GM12891 (cell line): ENCODE data around the gene GNAQ.
"Not testable (repeated sequence)": the region's sequence is repeated elsewhere in the genome, so short reads cannot be mapped to it uniquely, and the experiment has no call there.

ENCODE experiments used
- POLR2A ChIP-seq: IDR thresholded peaks from 2 replicates; pipeline ENCODE4 v1.6.1; 2011; ENCODE audit warnings: low read depth, low read length, control low read depth
- POLR2AphosphoS5 ChIP-seq: IDR thresholded peaks from 2 replicates; pipeline ENCODE4 v1.6.1; 2011; ENCODE audit warnings: low read depth, low read length, control low read depth
- POU2F2 ChIP-seq: IDR thresholded peaks from 2 replicates; pipeline ENCODE4 v1.6.1; 2011; ENCODE audit warnings: low read depth, mild to moderate bottlenecking, control low read depth, low read length, moderate library complexity
- SPI1 ChIP-seq: IDR thresholded peaks from 2 replicates; pipeline ENCODE4 v1.6.1; 2011; ENCODE audit warnings: low read depth, low read length, control low read depth
- TAF1 ChIP-seq: IDR thresholded peaks from 2 replicates; pipeline ENCODE4 v1.6.1; 2011; ENCODE audit warnings: low read depth, low read length, control low read depth

GRCh38 chr9:77863638-77864037 lies 168.0 kb downstream of the GNAQ start:
- TF ChIP-seq POLR2AphosphoS5, POLR2A, POU2F2, SPI1, TAF1: not testable (repeated sequence)
